Mesendoderm (in vitro differentiated cells): ENCODE measurements around the gene HIVEP1.

Experiments used
- DNase-seq: peaks from one replicate; pipeline ENCODE4 v3.0.0; 2013
- H2AK5ac ChIP-seq: 2 replicates; pipeline ENCODE4 v1.6.1; 2013; ENCODE audit warnings: low read length, inconsistent platforms
- H2BK120ac ChIP-seq: 2 replicates; pipeline ENCODE4 v1.6.1; 2013; ENCODE audit warnings: low read depth, mild to moderate bottlenecking, low read length, moderate library complexity, mixed read lengths
- H2BK15ac ChIP-seq: replicated peaks from 2 replicates; pipeline ENCODE4 v1.6.1; 2013; ENCODE audit warnings: low read depth, mild to moderate bottlenecking, moderate library complexity
- H2BK5ac ChIP-seq: 2 replicates; pipeline ENCODE4 v1.6.1; 2013; ENCODE audit warnings: low read length, inconsistent platforms
- H3K18ac ChIP-seq: 2 replicates; pipeline ENCODE4 v1.6.1; 2013; ENCODE audit warnings: mild to moderate bottlenecking, low read length, mixed read lengths
- H3K23ac ChIP-seq: one replicate; pipeline ENCODE4 v1.6.1; 2013; ENCODE audit warnings: low read length
- H3K27ac ChIP-seq: 2 replicates; pipeline ENCODE4 v1.5.1; 2013; ENCODE audit warnings: low read depth, mild to moderate bottlenecking, inconsistent platforms, low read length, moderate library complexity
- H3K27me3 ChIP-seq: 2 replicates; pipeline ENCODE4 v1.6.1; 2013; ENCODE audit warnings: low read length, control low read depth, mild to moderate bottlenecking, inconsistent platforms; ENCODE audit not compliant: insufficient read depth, poor library complexity
- H3K36me3 ChIP-seq: 2 replicates; pipeline ENCODE4 v1.6.1; 2013; ENCODE audit warnings: low read length, inconsistent platforms; ENCODE audit not compliant: control insufficient read depth, insufficient read depth
- H3K4ac ChIP-seq: one replicate; pipeline ENCODE4 v1.6.1; 2013; ENCODE audit warnings: low read depth, mild to moderate bottlenecking, low read length, moderate library complexity
- H3K4me1 ChIP-seq: 2 replicates; pipeline ENCODE4 v1.6.1; 2013; ENCODE audit warnings: low read depth, low read length, inconsistent platforms; ENCODE audit not compliant: control insufficient read depth
- H3K4me2 ChIP-seq: 2 replicates; pipeline ENCODE4 v1.6.1; 2013; ENCODE audit warnings: low read length
- H3K4me3 ChIP-seq: 2 replicates; pipeline ENCODE4 v1.5.1; 2013; ENCODE audit warnings: mild to moderate bottlenecking, low read length
- H3K56ac ChIP-seq: one replicate; pipeline ENCODE4 v1.6.1; 2013; ENCODE audit warnings: low read length
- H3K79me1 ChIP-seq: 2 replicates; pipeline ENCODE4 v1.6.1; 2013; ENCODE audit warnings: low read length, inconsistent platforms
- H3K79me2 ChIP-seq: 2 replicates; pipeline ENCODE4 v1.6.1; 2013; ENCODE audit warnings: mild to moderate bottlenecking, low read length; ENCODE audit not compliant: control insufficient read depth, insufficient read depth
- H3K9ac ChIP-seq: 2 replicates; pipeline ENCODE4 v1.6.1; 2013; ENCODE audit warnings: low read length, inconsistent platforms
- H4K5ac ChIP-seq: one replicate; pipeline ENCODE4 v1.6.1; 2013; ENCODE audit warnings: low read length
- H4K8ac ChIP-seq: one replicate; pipeline ENCODE4 v1.6.1; 2013; ENCODE audit warnings: low read depth, mild to moderate bottlenecking, control low read depth, low read length, moderate library complexity
- WGBS: extraction: QIAGEN DNeasy Blood & Tissue Kit; methylation state at CpG from one replicate; pipeline ENCODE4 v1.1.7; 2013; ENCODE audit warnings: low lambda C conversion rate, missing lambda C conversion rate; ENCODE audit not compliant: insufficient coverage; ENCODE audit errors: extremely low coverage; 5-methylcytosine and 5-hydroxymethylcytosine counted together

HIVEP1 gene

DNA sequence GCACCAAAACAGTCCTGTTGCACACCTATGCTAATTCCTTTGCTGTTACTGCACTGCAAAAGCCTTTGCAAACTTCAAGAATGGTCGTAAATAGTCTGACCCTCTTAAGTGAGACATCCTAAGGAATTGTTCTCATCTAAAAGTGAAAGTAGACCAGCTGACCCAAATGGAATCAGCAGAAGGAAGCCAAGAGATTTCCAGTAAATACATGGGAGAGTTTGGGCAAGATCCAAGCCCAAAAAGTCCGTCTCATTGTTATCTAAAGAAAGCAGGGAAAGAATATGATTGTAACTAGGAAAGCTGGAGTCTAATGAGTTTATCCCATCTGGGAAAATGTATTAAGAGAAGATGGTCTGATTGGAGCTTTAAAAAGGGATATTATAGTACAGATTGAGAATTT lies 43.0 kb upstream of the HIVEP1 start:
- H3K4me2 ChIP-seq, result no peak overlapping the region
- no peaks in the 10 kb centered on the region for H3K79me1 ChIP-seq
- no peak overlapping the region for H2AK5ac ChIP-seq
- no peaks in the 10 kb centered on the region for H3K79me2 ChIP-seq
- H3K27ac ChIP-seq, result no peak overlapping the region
- no peaks in the 10 kb centered on the region for H3K36me3 ChIP-seq
- no peak overlapping the region for H2BK5ac ChIP-seq
- H3K4me1 ChIP-seq, result peaks cover 3% of the 10 kb centered on the region
- no peak overlapping the region for H4K8ac ChIP-seq
- no peak overlapping the region for H3K18ac ChIP-seq
- H3K56ac ChIP-seq, result no peak overlapping the region
- no peak overlapping the region for H3K23ac ChIP-seq
- no peak overlapping the region for H3K4me3 ChIP-seq
- H2BK120ac ChIP-seq, result no peak overlapping the region
- H2BK15ac ChIP-seq, result no peak overlapping the region
- WGBS, result no CpG with 5 or more reads among the region's 2 CpGs
- DNase-seq, result no peak
- no peak overlapping the region for H3K9ac ChIP-seq
- no peak overlapping the region for H3K4ac ChIP-seq
- no peaks in the 10 kb centered on the region for H3K27me3 ChIP-seq
- no peak overlapping the region for H4K5ac ChIP-seq

DNA sequence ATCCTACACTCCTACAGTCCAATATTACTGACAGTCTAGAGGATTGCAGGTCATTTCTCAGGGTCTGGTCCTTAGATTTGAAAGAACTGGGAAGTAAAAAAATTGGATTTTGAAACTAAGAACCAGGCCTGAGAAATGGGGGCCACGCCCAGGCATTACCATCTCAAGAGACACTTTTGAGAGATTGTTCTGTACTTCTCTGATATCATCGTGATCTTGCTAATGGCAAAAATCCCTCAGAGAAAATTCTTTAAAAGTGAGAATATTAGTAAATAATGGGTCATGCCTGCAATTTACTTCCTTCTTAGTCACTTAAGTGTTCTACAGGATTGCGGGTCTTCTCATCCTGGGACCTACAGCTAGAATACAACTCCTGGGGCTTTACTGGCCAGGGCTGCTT lies 42.0 kb upstream of the HIVEP1 start:
- H3K4ac ChIP-seq, result no peak overlapping the region
- no peak overlapping the region for H3K18ac ChIP-seq
- H2BK120ac ChIP-seq, result no peak overlapping the region
- no peak overlapping the region for H2BK5ac ChIP-seq
- H3K4me2 ChIP-seq, result no peak overlapping the region
- WGBS, result no CpG with 5 or more reads among the region's 3 CpGs
- H3K79me2 ChIP-seq, result no peaks in the 10 kb centered on the region
- no peak overlapping the region for H3K9ac ChIP-seq
- DNase-seq, result no peak
- no peaks in the 10 kb centered on the region for H3K27me3 ChIP-seq
- H3K4me3 ChIP-seq, result no peak overlapping the region
- peaks cover 3% of the 10 kb centered on the region for H3K4me1 ChIP-seq
- no peaks in the 10 kb centered on the region for H3K36me3 ChIP-seq
- no peak overlapping the region for H3K23ac ChIP-seq
- H4K5ac ChIP-seq, result no peak overlapping the region
- H2BK15ac ChIP-seq, result no peak overlapping the region
- no peak overlapping the region for H3K27ac ChIP-seq
- no peak overlapping the region for H2AK5ac ChIP-seq
- H3K56ac ChIP-seq, result no peak overlapping the region
- H4K8ac ChIP-seq, result no peak overlapping the region
- no peaks in the 10 kb centered on the region for H3K79me1 ChIP-seq

DNA sequence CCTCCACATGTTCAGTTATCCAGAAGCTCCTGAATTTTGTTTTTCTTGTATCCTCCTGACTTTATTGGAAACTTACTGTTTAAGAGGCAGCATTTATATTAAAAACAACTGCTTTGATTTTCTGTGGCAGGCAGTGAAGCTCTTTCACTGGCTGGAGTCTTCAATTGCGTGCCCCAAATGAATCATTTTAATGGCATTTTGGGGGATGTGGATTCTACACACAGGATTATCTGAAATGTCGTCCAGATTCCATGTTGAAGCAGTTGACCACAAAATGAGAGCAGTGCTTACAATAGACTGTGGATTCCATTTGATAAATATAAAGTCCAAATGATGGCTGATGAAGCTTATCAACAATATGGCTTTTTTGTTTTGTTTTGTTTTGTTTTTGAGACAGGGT lies 41.0 kb upstream of the HIVEP1 start:
- Histone ChIP-seq H3K27me3 (no peaks in the 10 kb centered on the region), H3K36me3 (no peaks in the 10 kb centered on the region), H3K79me1 (no peaks in the 10 kb centered on the region), H2BK120ac (no peak overlapping the region), H2AK5ac (no peak overlapping the region), H3K56ac (no peak overlapping the region), H2BK5ac (no peak overlapping the region), H3K4ac (no peak overlapping the region), H3K18ac (no peak overlapping the region), H3K23ac (no peak overlapping the region), H3K4me1 (peaks cover 3% of the 10 kb centered on the region), H3K4me3 (no peak overlapping the region), H4K5ac (no peak overlapping the region), H3K9ac (no peak overlapping the region), H3K27ac (no peak overlapping the region), H4K8ac (no peak overlapping the region), H2BK15ac (no peak overlapping the region), H3K79me2 (no peaks in the 10 kb centered on the region), H3K4me2 (no peak overlapping the region)
- WGBS, result no CpG with 5 or more reads among the region's 2 CpGs
- DNase-seq, result no peak

DNA sequence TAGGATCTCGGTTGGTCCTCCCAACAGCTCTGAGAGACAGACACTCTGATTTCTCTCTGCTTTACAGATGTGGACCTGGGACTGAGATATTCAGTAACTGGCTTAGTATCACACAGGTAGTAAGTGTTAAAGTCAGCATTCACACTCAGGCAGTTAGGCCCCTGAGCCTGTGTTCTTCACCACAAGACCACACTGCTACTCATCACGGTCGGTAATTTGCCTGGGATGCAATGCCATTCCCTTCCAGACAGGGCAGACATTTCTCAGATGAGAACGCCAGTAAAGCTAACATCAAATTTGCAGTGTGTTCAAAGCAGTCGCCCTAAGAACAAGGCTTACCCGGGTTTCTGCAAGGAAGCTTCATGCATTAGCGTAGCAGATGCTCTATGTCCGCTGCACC lies 39.8 kb upstream of the HIVEP1 start:
- no peak for DNase-seq
- H2BK15ac ChIP-seq, result no peak overlapping the region
- no peak overlapping the region for H4K5ac ChIP-seq
- no peak overlapping the region for H3K56ac ChIP-seq
- WGBS, result no CpG with 5 or more reads among the region's 8 CpGs
- H3K36me3 ChIP-seq, result no peaks in the 10 kb centered on the region
- H3K4me2 ChIP-seq, result no peak overlapping the region
- no peaks in the 10 kb centered on the region for H3K79me1 ChIP-seq
- H3K27ac ChIP-seq, result no peak overlapping the region
- no peak overlapping the region for H2AK5ac ChIP-seq
- peaks cover 3% of the 10 kb centered on the region for H3K4me1 ChIP-seq
- no peak overlapping the region for H3K18ac ChIP-seq
- H2BK120ac ChIP-seq, result no peak overlapping the region
- H3K4ac ChIP-seq, result no peak overlapping the region
- H2BK5ac ChIP-seq, result no peak overlapping the region
- no peaks in the 10 kb centered on the region for H3K27me3 ChIP-seq
- no peak overlapping the region for H3K23ac ChIP-seq
- no peak overlapping the region for H4K8ac ChIP-seq
- H3K79me2 ChIP-seq, result no peaks in the 10 kb centered on the region
- no peak overlapping the region for H3K9ac ChIP-seq
- no peak overlapping the region for H3K4me3 ChIP-seq

DNA sequence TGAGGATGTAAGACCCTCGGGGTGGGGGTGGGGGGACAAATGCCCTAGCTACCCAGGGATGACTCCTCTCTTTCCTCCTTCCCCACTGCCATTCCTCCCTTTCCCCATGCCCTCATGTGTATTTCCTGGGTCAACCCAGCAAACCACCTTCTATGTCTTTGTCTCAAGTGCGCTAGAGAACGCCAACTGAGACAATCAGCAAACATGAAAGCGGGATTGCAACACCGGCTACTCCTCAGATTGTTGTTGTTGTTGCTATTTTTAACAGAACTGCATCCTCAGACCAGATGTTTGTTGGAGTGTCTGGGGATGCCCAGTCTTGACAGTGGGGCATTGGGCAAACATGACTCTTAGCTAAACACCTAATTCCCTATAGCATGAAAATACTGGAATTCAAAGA lies 39.3 kb upstream of the HIVEP1 start:
- Histone ChIP-seq H3K79me1 (no peaks in the 10 kb centered on the region), H4K8ac (no peak overlapping the region), H3K79me2 (no peaks in the 10 kb centered on the region), H3K4me1 (peaks cover 3% of the 10 kb centered on the region), H3K9ac (no peak overlapping the region), H3K4me3 (no peak overlapping the region), H3K4me2 (no peak overlapping the region), H2BK15ac (no peak overlapping the region), H3K36me3 (no peaks in the 10 kb centered on the region), H3K4ac (no peak overlapping the region), H3K27me3 (no peaks in the 10 kb centered on the region), H3K27ac (no peak overlapping the region), H3K18ac (no peak overlapping the region), H2BK120ac (no peak overlapping the region), H4K5ac (no peak overlapping the region), H2BK5ac (no peak overlapping the region), H3K23ac (no peak overlapping the region), H3K56ac (no peak overlapping the region), H2AK5ac (no peak overlapping the region)
- no CpG with 5 or more reads among the region's 5 CpGs for WGBS
- no peak for DNase-seq

DNA sequence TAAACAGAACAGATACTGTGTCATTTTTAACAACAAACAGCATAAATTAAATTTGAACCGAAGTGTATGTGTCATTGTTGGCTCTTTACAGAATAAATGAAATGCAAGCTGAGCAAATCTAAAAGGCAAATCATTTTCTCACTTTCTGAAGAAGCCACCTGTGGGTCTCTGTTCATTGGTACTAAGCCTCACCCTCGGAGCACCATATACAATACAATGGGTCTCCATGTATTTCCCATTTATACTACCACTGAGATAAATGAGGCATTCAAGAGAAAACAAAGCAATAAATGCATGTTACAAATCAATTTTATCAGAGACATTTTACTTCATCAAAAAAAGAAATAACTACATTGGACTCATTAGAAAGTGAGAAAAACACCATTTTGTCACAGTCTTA lies 38.9 kb upstream of the HIVEP1 start:
- no peak for DNase-seq
- no peaks in the 10 kb centered on the region for H3K27me3 ChIP-seq
- H3K4ac ChIP-seq, result no peak overlapping the region
- H3K56ac ChIP-seq, result no peak overlapping the region
- no peak overlapping the region for H2AK5ac ChIP-seq
- no peak overlapping the region for H3K23ac ChIP-seq
- no peak overlapping the region for H2BK5ac ChIP-seq
- H3K4me1 ChIP-seq, result peaks cover 3% of the 10 kb centered on the region
- H3K79me2 ChIP-seq, result no peaks in the 10 kb centered on the region
- no peak overlapping the region for H3K4me2 ChIP-seq
- no peak overlapping the region for H2BK15ac ChIP-seq
- no peak overlapping the region for H2BK120ac ChIP-seq
- no peak overlapping the region for H4K5ac ChIP-seq
- H3K79me1 ChIP-seq, result no peaks in the 10 kb centered on the region
- H3K4me3 ChIP-seq, result no peak overlapping the region
- H3K36me3 ChIP-seq, result no peaks in the 10 kb centered on the region
- no CpG with 5 or more reads among the region's 2 CpGs for WGBS
- H4K8ac ChIP-seq, result no peak overlapping the region
- H3K27ac ChIP-seq, result no peak overlapping the region
- no peak overlapping the region for H3K18ac ChIP-seq
- H3K9ac ChIP-seq, result no peak overlapping the region
